ENCODE results near the gene TGDS.

DNA sequence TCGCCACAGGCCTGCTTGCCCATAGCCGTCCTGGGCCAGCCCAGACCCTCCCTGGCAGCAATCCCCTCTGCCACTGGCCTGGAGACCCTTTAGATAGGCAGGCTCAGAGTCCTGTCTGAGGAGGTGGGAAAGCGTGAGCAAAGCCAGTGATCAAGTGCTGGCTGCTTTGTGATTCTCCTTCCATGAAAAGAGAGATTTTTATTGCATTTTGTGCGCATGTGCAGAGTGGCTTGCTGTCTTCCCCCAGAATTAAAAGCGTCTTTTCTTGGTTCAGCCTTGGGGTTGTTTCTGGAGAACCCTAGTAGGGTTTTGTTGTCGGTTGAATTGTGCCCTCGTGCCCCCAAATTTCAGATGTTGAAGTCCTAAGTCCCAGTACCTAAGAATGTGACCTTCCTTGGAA is 71.5 kb downstream of the TGDS start:
- TF ChIP-seq, protein P1, sequence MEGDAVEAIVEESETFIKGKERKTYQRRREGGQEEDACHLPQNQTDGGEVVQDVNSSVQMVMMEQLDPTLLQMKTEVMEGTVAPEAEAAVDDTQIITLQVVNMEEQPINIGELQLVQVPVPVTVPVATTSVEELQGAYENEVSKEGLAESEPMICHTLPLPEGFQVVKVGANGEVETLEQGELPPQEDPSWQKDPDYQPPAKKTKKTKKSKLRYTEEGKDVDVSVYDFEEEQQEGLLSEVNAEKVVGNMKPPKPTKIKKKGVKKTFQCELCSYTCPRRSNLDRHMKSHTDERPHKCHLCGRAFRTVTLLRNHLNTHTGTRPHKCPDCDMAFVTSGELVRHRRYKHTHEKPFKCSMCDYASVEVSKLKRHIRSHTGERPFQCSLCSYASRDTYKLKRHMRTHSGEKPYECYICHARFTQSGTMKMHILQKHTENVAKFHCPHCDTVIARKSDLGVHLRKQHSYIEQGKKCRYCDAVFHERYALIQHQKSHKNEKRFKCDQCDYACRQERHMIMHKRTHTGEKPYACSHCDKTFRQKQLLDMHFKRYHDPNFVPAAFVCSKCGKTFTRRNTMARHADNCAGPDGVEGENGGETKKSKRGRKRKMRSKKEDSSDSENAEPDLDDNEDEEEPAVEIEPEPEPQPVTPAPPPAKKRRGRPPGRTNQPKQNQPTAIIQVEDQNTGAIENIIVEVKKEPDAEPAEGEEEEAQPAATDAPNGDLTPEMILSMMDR (conservative IDR thresholded peaks at IDR 0.05; ENCODE audit: low read length), result no peak
- TF ChIP-seq EZH2phosphoT487 (IDR thresholded peaks at IDR 0.05; ENCODE audit: borderline replicate concordance, low read depth, low read length), result no peak

Data from OCI-LY7 (cell line).